Measurements from ENCODE around the gene NOP14.

GRCh38 chr4:2908686-2909085 is 54.5 kb downstream of the NOP14 start:
- no peak for TF ChIP-seq CTCF (tag by site-specific recombination; IDR thresholded peaks at IDR 0.05)
- TF ChIP-seq ZNF585B (tag by site-specific recombination; IDR thresholded peaks at IDR 0.05) = no peak
- TF ChIP-seq ZNF16 (tag by site-specific recombination; IDR thresholded peaks at IDR 0.05; ENCODE audit: low read depth) = no peak
- no peak for TF ChIP-seq ZNF610 (tag by site-specific recombination; IDR thresholded peaks at IDR 0.05; ENCODE audit: borderline replicate concordance)
- no peak for TF ChIP-seq ZNF555 (tag by site-specific recombination; conservative IDR thresholded peaks at IDR 0.05)
- no peak for TF ChIP-seq KLF17 (tag by site-specific recombination; IDR thresholded peaks at IDR 0.05)
- no peak for TF ChIP-seq ZNF544 (tag by site-specific recombination; IDR thresholded peaks at IDR 0.05)
- no peak for TF ChIP-seq ZNF274 (IDR thresholded peaks at IDR 0.05; ENCODE audit: low read length)
- TF ChIP-seq ZNF274 (tag by site-specific recombination; IDR thresholded peaks at IDR 0.05; ENCODE audit: borderline replicate concordance) = no peak
- TF ChIP-seq TCF7L2 (IDR thresholded peaks at IDR 0.05; ENCODE audit: borderline replicate concordance, low read depth, low read length) = no peak
- no peak for TF ChIP-seq MYNN (tag by site-specific recombination; IDR thresholded peaks at IDR 0.05; ENCODE audit: borderline replicate concordance)
- no peak for TF ChIP-seq ZNF654 (tag by site-specific recombination; IDR thresholded peaks at IDR 0.05; ENCODE audit: low read depth)
- no peak for TF ChIP-seq ZNF660 (tag by site-specific recombination; IDR thresholded peaks at IDR 0.05)
- no peak for TF ChIP-seq ZBTB21 (tag by site-specific recombination; IDR thresholded peaks at IDR 0.05)
- TF ChIP-seq BCL6B (tag by site-specific recombination; IDR thresholded peaks at IDR 0.05) = no peak

Data from HEK293 (cell line).